Thyroid gland (tissue), 4 donors: Measurements from ENCODE around the gene WNT11. TPM values are rescaled to one million over a fixed set of nuclear protein-coding genes. Genes with fewer than 3 reads are reported as not detected.

Source experiments
- DNase-seq, 2 donors: peaks; one replicate each; pipeline ENCODE4 v3.0.0-alpha.2; 2019
- H3K27ac ChIP-seq, 3 donors: fragments of 200-600 bp; sonication (generic); 1 replicate in 2 of 3; 2 replicates in 1 of 3; pipeline ENCODE4 v1.5.1; 2016 to 2019; ENCODE audit warnings: mild to moderate bottlenecking in 1 of 3, moderate library complexity in 1 of 3
- H3K27me3 ChIP-seq: fragments of 200-600 bp; sonication (generic); one replicate; pipeline ENCODE4 v1.5.1; 2019
- H3K36me3 ChIP-seq, 2 donors: fragments of 200-600 bp; sonication (generic); one replicate each; pipeline ENCODE4 v1.5.1; 2016 to 2019
- H3K4me1 ChIP-seq, 2 donors: fragments of 200-600 bp; sonication (generic); one replicate each; pipeline ENCODE4 v1.5.1; 2017 to 2019
- H3K4me3 ChIP-seq, 3 donors: fragments of 200-600 bp; sonication (generic); replicated peaks in 1 of 3; 1 replicate in 2 of 3; 2 replicates in 1 of 3; pipeline ENCODE4 v1.5.1; 2016; ENCODE audit warnings: mild to moderate bottlenecking in 1 of 3
- H3K9me3 ChIP-seq: fragments of 200-600 bp; sonication (generic); one replicate; pipeline ENCODE4 v1.5.1; 2017
- POLR2A ChIP-seq, 2 donors: fragments of 450-650 bp; IDR thresholded peaks; one replicate each; pipeline ENCODE4 v1.6.1; 2017; ENCODE audit warnings: antibody characterized with exemption in 2 of 2, mild to moderate bottlenecking in 2 of 2, moderate library complexity in 1 of 2
- WGBS, 2 donors: methylation state at CpG; one replicate each; pipeline ENCODE4 v1.1.5; 2017; 5-methylcytosine and 5-hydroxymethylcytosine counted together
- intact Hi-C: fragments of 100-400 bp; cut with DNase I; formaldehyde crosslinking; loops from one replicate; pipeline ENCODE4 v1.15.1; 2023
- total RNA-seq, 4 donors: library from RNA; depleted of rRNA; stranded (reverse); fragments of >200 nt; gene quantifications; one replicate each; pipeline ENCODE4 v1.2.3, GENCODE V29; 2016
- TF ChIP-seq, protein P1 (sequence below), 6 experiments: fragments of 200-600 bp in 3 of 6; fragments of 450-650 bp in 3 of 6; sonication (generic) in 3 of 6; IDR thresholded peaks; one replicate each; pipeline ENCODE4 v1.5.1; 2016 to 2019; ENCODE audit warnings: antibody characterized with exemption in 6 of 6, mild to moderate bottlenecking in 2 of 6, inconsistent platforms in 1 of 6, moderate library complexity in 1 of 6

Gene WNT11
- total RNA-seq, 4 donors from 2014 or later, result 7.3 to 31.5 (median 10.7) TPM

- peaks cover 9 to 16% of the 10 kb centered on the region in 2 donors for H3K4me1 ChIP-seq
- intact Hi-C loops, result no loop called here
- no peak overlapping the region for H3K4me3 ChIP-seq
These were observed 45.4 kb downstream of the WNT11 start for GRCh38 chr11:76160856-76161255.

DNA sequence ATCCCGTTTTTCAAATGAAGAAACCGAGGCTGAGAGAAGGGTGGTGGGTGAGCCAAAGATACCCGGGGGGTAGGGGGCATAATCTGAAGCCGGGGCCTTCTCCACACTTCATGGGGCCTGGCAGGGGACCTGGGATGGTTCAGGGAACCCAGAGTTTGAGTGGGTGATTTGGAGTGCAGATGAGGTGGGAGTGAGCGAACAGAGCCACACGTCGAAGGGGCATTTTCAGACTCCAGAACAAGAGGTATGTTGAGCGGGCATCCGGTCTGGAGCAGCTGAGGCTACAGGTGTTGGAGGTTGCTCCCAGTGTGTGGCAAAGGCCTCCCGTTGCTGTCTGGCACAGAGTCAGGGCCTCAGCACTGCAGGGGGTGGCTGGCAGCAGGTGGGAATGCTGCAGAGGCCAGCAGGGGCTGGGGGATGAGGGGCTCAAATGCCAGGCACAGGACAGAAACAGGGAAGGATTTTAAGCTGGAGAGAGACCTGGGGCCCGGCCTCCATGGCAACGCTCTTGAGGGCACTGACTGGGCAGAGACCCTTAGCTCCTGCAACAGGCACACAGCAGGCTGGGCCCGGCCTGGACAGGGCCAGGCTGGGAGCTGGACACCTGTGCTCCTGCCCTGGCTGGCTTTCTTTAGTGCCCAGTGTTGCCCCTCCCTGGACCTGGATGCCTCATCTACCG lies 46.2 kb downstream of the WNT11 start:
- intact Hi-C loops, result loop anchor here (10.0 kb wide), 1 partner anchor 435 kb away; no protein-coding TSS in a partner anchor
- Histone ChIP-seq H3K27ac (no peak overlapping the region), H3K36me3 (no peaks in the 10 kb centered on the region), H3K4me1 (peaks cover 9 to 16% of the 10 kb centered on the region in 2 donors), H3K9me3 (no peaks in the 10 kb centered on the region), H3K4me3 (no peak overlapping the region), H3K27me3 (no peaks in the 10 kb centered on the region)
- 79% methylated on average over 11 to 14 of the region's 14 CpGs for WGBS, 2 donors
- TF ChIP-seq POLR2A (IDR thresholded peaks at IDR 0.05), result no peak
- TF ChIP-seq, protein P1, sequence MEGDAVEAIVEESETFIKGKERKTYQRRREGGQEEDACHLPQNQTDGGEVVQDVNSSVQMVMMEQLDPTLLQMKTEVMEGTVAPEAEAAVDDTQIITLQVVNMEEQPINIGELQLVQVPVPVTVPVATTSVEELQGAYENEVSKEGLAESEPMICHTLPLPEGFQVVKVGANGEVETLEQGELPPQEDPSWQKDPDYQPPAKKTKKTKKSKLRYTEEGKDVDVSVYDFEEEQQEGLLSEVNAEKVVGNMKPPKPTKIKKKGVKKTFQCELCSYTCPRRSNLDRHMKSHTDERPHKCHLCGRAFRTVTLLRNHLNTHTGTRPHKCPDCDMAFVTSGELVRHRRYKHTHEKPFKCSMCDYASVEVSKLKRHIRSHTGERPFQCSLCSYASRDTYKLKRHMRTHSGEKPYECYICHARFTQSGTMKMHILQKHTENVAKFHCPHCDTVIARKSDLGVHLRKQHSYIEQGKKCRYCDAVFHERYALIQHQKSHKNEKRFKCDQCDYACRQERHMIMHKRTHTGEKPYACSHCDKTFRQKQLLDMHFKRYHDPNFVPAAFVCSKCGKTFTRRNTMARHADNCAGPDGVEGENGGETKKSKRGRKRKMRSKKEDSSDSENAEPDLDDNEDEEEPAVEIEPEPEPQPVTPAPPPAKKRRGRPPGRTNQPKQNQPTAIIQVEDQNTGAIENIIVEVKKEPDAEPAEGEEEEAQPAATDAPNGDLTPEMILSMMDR (IDR thresholded peaks at IDR 0.05), result no peak
- no peak for DNase-seq

More at GRCh38 chr11:76160856-76161255, 45.4 kb downstream of the WNT11 start:
- Histone ChIP-seq H3K9me3 (no peaks in the 10 kb centered on the region), H3K27ac (no peak overlapping the region), H3K27me3 (no peaks in the 10 kb centered on the region), H3K36me3 (no peaks in the 10 kb centered on the region)
- DNase-seq, result no peak
- no peak for TF ChIP-seq POLR2A (IDR thresholded peaks at IDR 0.05)
- TF ChIP-seq, protein P1 (IDR thresholded peaks at IDR 0.05), result no peak
- 87 to 96% methylated on average over 7 to 8 of the region's 8 CpGs for WGBS, 2 donors

DNA sequence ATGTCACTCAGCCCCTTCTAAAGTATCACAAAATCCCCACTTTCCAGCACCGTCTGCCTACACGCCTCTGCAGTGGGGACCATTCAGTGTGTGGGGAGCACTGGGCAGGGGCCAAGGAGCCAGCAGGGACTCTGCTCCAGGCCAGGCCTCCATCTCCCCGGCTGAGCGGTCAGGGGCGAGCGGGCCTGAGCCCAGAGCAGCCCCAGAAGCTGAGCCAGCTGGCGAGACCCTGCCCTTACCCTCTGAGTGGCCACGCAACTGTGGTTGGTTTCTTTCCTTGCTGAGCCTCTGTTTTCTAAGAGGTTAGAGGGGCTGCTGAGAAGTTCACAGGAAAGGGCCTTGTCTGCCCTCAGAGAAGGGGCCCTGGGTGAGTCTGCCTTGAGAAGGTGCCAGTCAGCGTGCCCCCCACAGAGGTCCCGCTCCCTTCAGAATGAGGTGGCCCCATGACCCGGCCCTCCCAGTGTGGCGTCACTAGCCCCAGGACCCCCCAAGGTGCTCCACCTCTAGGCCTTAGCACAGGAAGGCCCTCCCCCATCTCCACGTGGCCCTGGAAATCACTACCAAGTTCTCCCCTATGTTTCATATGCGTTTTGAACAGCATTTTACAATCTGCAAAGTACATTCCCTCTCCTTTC lies 46.9 kb downstream of the WNT11 start:
- 86 to 89% methylated on average over 13 of the region's 14 CpGs for WGBS, 2 donors
- H3K4me1 ChIP-seq, result peaks cover 9 to 16% of the 10 kb centered on the region in 2 donors
- H3K27me3 ChIP-seq, result no peaks in the 10 kb centered on the region
- no peak for DNase-seq
- H3K27ac ChIP-seq, result no peak overlapping the region
- intact Hi-C loops, result loop anchor here (10.0 kb wide), 1 partner anchor 435 kb away; no protein-coding TSS in a partner anchor
- H3K36me3 ChIP-seq, result no peaks in the 10 kb centered on the region
- H3K9me3 ChIP-seq, result no peaks in the 10 kb centered on the region
- TF ChIP-seq, protein P1 (IDR thresholded peaks at IDR 0.05), result no peak
- TF ChIP-seq POLR2A (IDR thresholded peaks at IDR 0.05), result no peak
- H3K4me3 ChIP-seq, result no peak overlapping the region

DNA sequence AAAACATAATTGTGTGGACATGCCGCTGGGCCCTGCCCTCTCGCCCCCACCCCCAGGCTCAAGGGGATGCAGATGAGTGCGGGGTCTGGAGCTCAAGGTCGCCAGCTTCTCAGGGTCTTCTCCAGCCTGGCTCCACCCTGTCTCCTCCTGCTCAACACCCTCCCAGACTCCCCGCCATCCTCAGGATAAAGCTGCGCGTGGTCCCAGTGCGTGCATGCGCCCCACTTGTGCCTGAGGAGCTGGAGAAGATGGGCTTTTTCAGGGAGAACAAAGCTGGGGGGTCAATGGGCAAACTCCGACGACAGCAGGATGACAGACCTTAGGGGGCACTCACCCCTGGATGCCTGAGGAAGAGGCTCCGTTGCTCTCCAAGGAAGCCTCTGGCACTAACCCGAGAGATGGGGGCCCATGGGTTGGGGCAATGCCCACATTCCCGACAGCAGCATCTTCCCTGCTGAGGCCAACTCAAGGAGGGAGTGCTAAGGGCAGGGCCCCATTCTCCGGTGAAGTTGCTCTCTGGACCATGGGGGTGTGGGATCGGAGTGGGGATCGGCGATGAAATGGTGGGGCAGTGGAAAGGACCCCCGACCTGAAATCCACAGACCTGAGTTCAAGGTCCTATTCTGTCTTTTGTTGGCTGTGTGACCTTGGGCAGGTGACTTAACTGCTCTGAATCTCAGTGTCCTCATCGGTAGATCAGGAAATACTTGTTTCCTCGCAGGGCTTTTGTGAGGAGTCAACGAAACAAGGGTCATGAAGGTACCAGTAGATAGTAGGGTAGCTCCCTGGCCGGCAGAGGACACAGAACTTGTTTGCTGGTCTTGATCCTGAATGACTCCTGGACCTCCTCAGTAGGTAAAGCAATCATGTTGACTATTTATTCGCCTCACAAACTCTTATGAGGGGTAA lies 47.7 kb downstream of the WNT11 start:
- H3K27me3 ChIP-seq, result no peaks in the 10 kb centered on the region
- H3K27ac ChIP-seq, result no peak overlapping the region
- H3K4me3 ChIP-seq, result no peak overlapping the region
- peaks cover 9 to 16% of the 10 kb centered on the region in 2 donors for H3K4me1 ChIP-seq
- no peaks in the 10 kb centered on the region for H3K36me3 ChIP-seq
- TF ChIP-seq, protein P1 (IDR thresholded peaks at IDR 0.05), result no peak
- no peak for TF ChIP-seq POLR2A (IDR thresholded peaks at IDR 0.05)
- no peaks in the 10 kb centered on the region for H3K9me3 ChIP-seq
- DNase-seq, result no peak
- WGBS, 2 donors, result 89 to 92% methylated on average over 22 to 23 of the region's 24 CpGs
- intact Hi-C loops, result loop anchor here (10.0 kb wide), 1 partner anchor 434 kb away; no protein-coding TSS in a partner anchor
